NB4 (cell line): ENCODE measurements around the gene WDR37.

ENCODE experiments used
- POLR2A ChIP-seq: IDR thresholded peaks from 2 replicates; pipeline ENCODE4 v1.6.1; 2011; ENCODE audit warnings: mild to moderate bottlenecking; ENCODE audit not compliant: insufficient read length; ENCODE audit errors: extremely low read depth
- TF ChIP-seq, protein P1 (sequence below): IDR thresholded peaks from one replicate; pipeline ENCODE4 v1.5.1; 2012; ENCODE audit warnings: low read depth, low read length

DNA sequence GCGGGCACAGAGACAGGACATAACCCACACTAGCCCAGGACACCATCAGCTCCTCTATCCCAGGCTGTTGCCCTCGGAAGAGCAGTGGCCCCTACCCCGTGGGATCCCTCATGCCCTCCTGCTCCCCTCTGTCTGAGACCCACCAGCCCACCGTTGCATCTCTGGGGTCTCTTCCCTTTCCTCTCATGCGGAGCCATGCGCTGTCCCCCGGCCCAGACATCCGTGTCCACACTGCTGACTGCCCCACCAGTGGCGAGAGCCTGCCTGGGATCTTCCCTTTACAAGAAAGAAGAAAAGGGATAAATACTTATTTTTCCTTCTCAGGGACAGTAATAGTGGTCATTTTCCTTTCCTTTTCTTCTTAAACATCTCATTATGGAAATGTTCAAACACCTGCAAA lies 115.4 kb downstream of the WDR37 start:
- TF ChIP-seq, protein P1, sequence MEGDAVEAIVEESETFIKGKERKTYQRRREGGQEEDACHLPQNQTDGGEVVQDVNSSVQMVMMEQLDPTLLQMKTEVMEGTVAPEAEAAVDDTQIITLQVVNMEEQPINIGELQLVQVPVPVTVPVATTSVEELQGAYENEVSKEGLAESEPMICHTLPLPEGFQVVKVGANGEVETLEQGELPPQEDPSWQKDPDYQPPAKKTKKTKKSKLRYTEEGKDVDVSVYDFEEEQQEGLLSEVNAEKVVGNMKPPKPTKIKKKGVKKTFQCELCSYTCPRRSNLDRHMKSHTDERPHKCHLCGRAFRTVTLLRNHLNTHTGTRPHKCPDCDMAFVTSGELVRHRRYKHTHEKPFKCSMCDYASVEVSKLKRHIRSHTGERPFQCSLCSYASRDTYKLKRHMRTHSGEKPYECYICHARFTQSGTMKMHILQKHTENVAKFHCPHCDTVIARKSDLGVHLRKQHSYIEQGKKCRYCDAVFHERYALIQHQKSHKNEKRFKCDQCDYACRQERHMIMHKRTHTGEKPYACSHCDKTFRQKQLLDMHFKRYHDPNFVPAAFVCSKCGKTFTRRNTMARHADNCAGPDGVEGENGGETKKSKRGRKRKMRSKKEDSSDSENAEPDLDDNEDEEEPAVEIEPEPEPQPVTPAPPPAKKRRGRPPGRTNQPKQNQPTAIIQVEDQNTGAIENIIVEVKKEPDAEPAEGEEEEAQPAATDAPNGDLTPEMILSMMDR: no peak
- no peak for TF ChIP-seq POLR2A
